HepG2 (cell line): ENCODE data around the gene SPHK1. TPM values are rescaled to one million over a fixed set of nuclear protein-coding genes. Genes with fewer than 3 reads are reported as not detected.

Experiments
- AGO1 ChIP-seq: fragments of 200-400 bp; formaldehyde crosslinking; IDR thresholded peaks from 2 replicates; pipeline ENCODE4 v1.6.1; 2017; ENCODE audit warnings: mild to moderate bottlenecking, low read depth, low read length, moderate library complexity; ENCODE audit not compliant: poor library complexity, severe bottlenecking
- DMAP1 ChIP-seq: IDR thresholded peaks from 2 replicates; pipeline ENCODE4 v1.6.1; 2016
- GTF3A ChIP-seq: sonication (generic); formaldehyde crosslinking; conservative IDR thresholded peaks from 2 replicates; pipeline ENCODE4 v1.4.0; 2020; ENCODE audit warnings: mild to moderate bottlenecking, missing genetic modification reagents
- HNF4G ChIP-seq, 2 experiments: sonication (generic) in 1 of 2; formaldehyde crosslinking in 1 of 2; IDR thresholded peaks; 2 replicates each; pipeline versions ENCODE4 v1.4.0 to v1.6.1; 2011 to 2020; ENCODE audit warnings: borderline replicate concordance in 2 of 2, low read depth in 2 of 2, mild to moderate bottlenecking in 2 of 2, low read length in 1 of 2, missing genetic modification reagents in 1 of 2, moderate library complexity in 1 of 2
- HOXA7 ChIP-seq: sonication (generic); formaldehyde crosslinking; IDR thresholded peaks from 2 replicates; pipeline ENCODE4 v1.8.1; 2022; ENCODE audit warnings: mild to moderate bottlenecking, missing genetic modification reagents, moderate library complexity
- JUN ChIP-seq: sonication (generic); formaldehyde crosslinking; IDR thresholded peaks from 2 replicates; pipeline ENCODE4 v1.4.0; 2020; ENCODE audit warnings: mild to moderate bottlenecking, missing genetic modification reagents
- MTA1 ChIP-seq: sonication (generic); formaldehyde crosslinking; IDR thresholded peaks from 2 replicates; pipeline ENCODE4 v1.4.0; 2020; ENCODE audit warnings: missing genetic modification reagents, mild to moderate bottlenecking, borderline replicate concordance
- NBN ChIP-seq: fragments of 450-650 bp; conservative IDR thresholded peaks from 2 replicates; pipeline ENCODE4 v1.6.1; 2017
- NCOR1 ChIP-seq: fragments of 200-600 bp; sonication (generic); IDR thresholded peaks from 2 replicates; pipeline ENCODE4 v1.7.0; 2017; ENCODE audit warnings: antibody characterized with exemption, low read length, borderline replicate concordance
- PAX8 ChIP-seq: sonication (generic); formaldehyde crosslinking; IDR thresholded peaks from 2 replicates; pipeline ENCODE4 v1.8.0; 2022; ENCODE audit warnings: mild to moderate bottlenecking, missing genetic modification reagents, borderline replicate concordance
- PAXIP1 ChIP-seq: sonication (generic); formaldehyde crosslinking; conservative IDR thresholded peaks from 2 replicates; pipeline ENCODE4 v1.4.0; 2020; ENCODE audit warnings: mild to moderate bottlenecking, missing genetic modification reagents, moderate library complexity
- RARG ChIP-seq: sonication (generic); formaldehyde crosslinking; IDR thresholded peaks from 2 replicates; pipeline ENCODE4 v1.4.0; 2020; ENCODE audit warnings: low read depth, mild to moderate bottlenecking, missing genetic modification reagents
- SRF ChIP-seq: IDR thresholded peaks from 2 replicates; pipeline ENCODE4 v1.6.1; 2011; ENCODE audit warnings: mild to moderate bottlenecking, low read depth, low read length, moderate library complexity
- TRAFD1 ChIP-seq: sonication (generic); formaldehyde crosslinking; IDR thresholded peaks from 2 replicates; pipeline ENCODE4 v1.5.1; 2020; ENCODE audit warnings: missing genetic modification reagents, mild to moderate bottlenecking, borderline replicate concordance
- ZC3H13 ChIP-seq: sonication (generic); formaldehyde crosslinking; IDR thresholded peaks from 2 replicates; pipeline ENCODE4 v1.8.1; 2023; ENCODE audit warnings: mild to moderate bottlenecking, missing genetic modification reagents, moderate library complexity
- ZFP36L1 ChIP-seq: sonication (generic); formaldehyde crosslinking; IDR thresholded peaks from 2 replicates; pipeline ENCODE4 v1.8.0; 2022; ENCODE audit warnings: mild to moderate bottlenecking, missing genetic modification reagents, moderate library complexity
- ZIK1 ChIP-seq: sonication (generic); formaldehyde crosslinking; IDR thresholded peaks from 2 replicates; pipeline ENCODE4 v1.5.0; 2020; ENCODE audit warnings: mild to moderate bottlenecking, low read depth, missing genetic modification reagents, borderline replicate concordance
- ZMYM2 ChIP-seq: sonication (generic); formaldehyde crosslinking; IDR thresholded peaks from 2 replicates; pipeline ENCODE4 v1.8.0; 2022; ENCODE audit warnings: mild to moderate bottlenecking, missing genetic modification reagents
- ZNF232 ChIP-seq: sonication (generic); formaldehyde crosslinking; IDR thresholded peaks from 2 replicates; pipeline ENCODE4 v1.4.0; 2020; ENCODE audit warnings: missing genetic modification reagents, borderline replicate concordance
- ZNF589 ChIP-seq: sonication (generic); formaldehyde crosslinking; conservative IDR thresholded peaks from 2 replicates; pipeline ENCODE4 v1.8.0; 2022; ENCODE audit warnings: mild to moderate bottlenecking, moderate library complexity, missing genetic modification reagents
- ZNF619 ChIP-seq: sonication (generic); formaldehyde crosslinking; IDR thresholded peaks from 2 replicates; pipeline ENCODE4 v1.4.0; 2020; ENCODE audit warnings: mild to moderate bottlenecking, missing genetic modification reagents
- ZNF749 ChIP-seq: sonication (generic); formaldehyde crosslinking; IDR thresholded peaks from 2 replicates; pipeline ENCODE4 v1.8.0; 2022; ENCODE audit warnings: mild to moderate bottlenecking, missing genetic modification reagents, moderate library complexity, borderline replicate concordance
- ZNF83 ChIP-seq: sonication (generic); formaldehyde crosslinking; IDR thresholded peaks from 2 replicates; pipeline ENCODE4 v1.4.0; 2020; ENCODE audit warnings: missing genetic modification reagents, mild to moderate bottlenecking, borderline replicate concordance
- polyA plus RNA-seq, 8 experiments: library from polyadenylated mRNA; depleted of rRNA in 3 of 8; stranded (reverse) in 7 of 8; unstranded in 1 of 8; fragments of >200 nt; fragmentation: Illumina TruSeq in 4 of 8; extraction: Trizol in 4 of 8; gene quantifications; 2 replicates each; pipeline versions ENCODE4 v1.2.1 to v1.2.3, GENCODE V29; 2011 to 2016; ENCODE audit warnings: low read depth in 4 of 8, missing spikeins in 1 of 8, mixed read lengths in 1 of 8; ENCODE audit not compliant: insufficient read depth in 1 of 8
- total RNA-seq, 5 experiments: library from RNA; depleted of rRNA; stranded (reverse); fragments of >200 nt; fragmentation: Illumina TruSeq; extraction: Trizol; gene quantifications; 2 replicates each; pipeline ENCODE4 v1.2.3, GENCODE V29; 2016; ENCODE audit warnings: low read depth in 1 of 5
- TF ChIP-seq, protein P1 (sequence below): IDR thresholded peaks from 2 replicates; pipeline ENCODE4 v1.6.1; 2016

The SPHK1 gene
- total and polyA plus RNA-seq, 2 of the 13 experiments (the other 11 are each of a cell fraction or from before 2014, with no cell fraction given), result 129 to 160 TPM

DNA sequence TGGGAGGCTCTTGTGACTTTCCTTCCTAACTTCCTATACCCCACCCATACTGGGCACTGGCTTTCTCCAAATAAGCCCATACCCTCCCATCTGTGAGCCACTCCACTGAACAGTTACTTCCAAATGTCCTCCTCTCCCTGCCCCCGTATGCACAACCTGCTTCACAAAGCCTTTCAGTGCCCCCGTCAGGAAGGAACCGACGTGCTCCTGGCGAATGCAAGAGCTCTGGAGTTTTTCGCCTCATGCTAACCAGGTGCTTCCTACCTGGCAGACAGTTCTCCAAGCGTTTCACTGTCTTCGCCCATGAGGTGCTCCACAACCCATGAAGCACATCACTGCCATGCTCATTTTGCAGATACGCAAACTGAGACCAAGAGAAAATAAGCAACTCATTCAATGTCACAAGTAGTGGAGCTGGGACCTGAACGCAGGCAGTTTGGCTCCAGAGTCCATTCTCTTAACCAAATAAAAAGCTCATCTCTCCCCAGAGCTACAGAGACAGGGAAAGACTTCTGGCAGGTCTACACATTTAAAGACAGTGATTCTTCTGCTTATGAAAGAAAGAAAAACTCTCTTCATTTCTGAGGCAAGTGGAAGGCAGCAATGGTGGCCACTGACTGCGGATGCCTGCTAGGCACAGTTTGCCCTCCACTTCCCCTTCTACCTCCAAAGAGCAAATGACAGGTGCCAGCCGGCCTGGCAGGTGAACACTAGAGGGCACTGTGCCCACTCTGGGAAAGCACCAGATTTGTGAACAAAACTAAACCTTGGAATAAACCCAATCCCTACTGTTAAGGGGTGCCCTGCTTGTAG is 23.8 kb downstream of the SPHK1 start (continued):
- no peak for TF ChIP-seq ZFP36L1 (CRISPR knock-in tag)
- TF ChIP-seq ZNF619, result no peak
- no peak for TF ChIP-seq ZNF83
- no peak for TF ChIP-seq HOXA7 (CRISPR knock-in tag)
- no peak for TF ChIP-seq ZNF749 (CRISPR knock-in tag)
- TF ChIP-seq ZC3H13, result no peak
- no peak for TF ChIP-seq PAX8 (CRISPR knock-in tag)
- no peak for TF ChIP-seq TRAFD1 (CRISPR knock-in tag)
- no peak for TF ChIP-seq AGO1
- TF ChIP-seq NBN, result no peak
- TF ChIP-seq DMAP1 (CRISPR knock-in tag), result no peak
- TF ChIP-seq SRF, result no peak
- no peak for TF ChIP-seq ZNF232
- peak; percentile 63; the same call in 1 of the 2 replicates for TF ChIP-seq ZMYM2
- TF ChIP-seq ZIK1, result no peak
- TF ChIP-seq HNF4G (IDR thresholded peaks at IDR 0.05; ENCODE audit: borderline replicate concordance, low read depth, low read length), result 0 out of 2 replicates have a peak, but pooled peaks have one; percentile 7
- TF ChIP-seq HNF4G (CRISPR knock-in tag; IDR thresholded peaks at IDR 0.05; ENCODE audit: borderline replicate concordance, low read depth), result no peak
- TF ChIP-seq JUN (CRISPR knock-in tag), result no peak
- TF ChIP-seq, protein P1, sequence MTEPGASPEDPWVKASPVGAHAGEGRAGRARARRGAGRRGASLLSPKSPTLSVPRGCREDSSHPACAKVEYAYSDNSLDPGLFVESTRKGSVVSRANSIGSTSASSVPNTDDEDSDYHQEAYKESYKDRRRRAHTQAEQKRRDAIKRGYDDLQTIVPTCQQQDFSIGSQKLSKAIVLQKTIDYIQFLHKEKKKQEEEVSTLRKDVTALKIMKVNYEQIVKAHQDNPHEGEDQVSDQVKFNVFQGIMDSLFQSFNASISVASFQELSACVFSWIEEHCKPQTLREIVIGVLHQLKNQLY (CRISPR knock-in tag), result no peak
- TF ChIP-seq GTF3A, result no peak
- TF ChIP-seq PAXIP1 (CRISPR knock-in tag), result 0 out of 2 replicates have a peak, but pooled peaks have one; percentile 39
- TF ChIP-seq NCOR1, result no peak
- TF ChIP-seq ZNF589 (CRISPR knock-in tag), result no peak
- no peak for TF ChIP-seq RARG (CRISPR knock-in tag)
- 0 out of 2 replicates have a peak, but pooled peaks have one; percentile 12 for TF ChIP-seq MTA1 (CRISPR knock-in tag)
